ENCODE data around the gene TMEM143. TPM values are rescaled to one million over a fixed set of nuclear protein-coding genes. Genes with fewer than 3 reads are reported as not detected.
"Not testable (repeated sequence)": the region's sequence is repeated elsewhere in the genome, so short reads cannot be mapped to it uniquely, and the experiment has no call there.

TMEM143 gene
- total RNA-seq, 1 donor from 2014 or later = 3.9 TPM

GRCh38 chr19:48292798-48293197 lies 70.9 kb downstream of the TMEM143 start:
- no peak for DNase-seq

- not testable (repeated sequence) for DNase-seq
Measured at GRCh38 chr19:48291489-48291815, 72.3 kb downstream of the TMEM143 start.

GRCh38 chr19:48290771-48291488 lies 72.8 kb downstream of the TMEM143 start:
- peak; percentile 49 for DNase-seq

GRCh38 chr19:48290401-48290770 lies 73.4 kb downstream of the TMEM143 start:
- DNase-seq = no peak

GRCh38 chr19:48287748-48288147 lies 76.0 kb downstream of the TMEM143 start:
- no peak for DNase-seq

- no peak for DNase-seq
Measured at GRCh38 chr19:48284896-48285295, 78.8 kb downstream of the TMEM143 start.

- DNase-seq = no peak
Measured at GRCh38 chr19:48283908-48284307, 79.8 kb downstream of the TMEM143 start.

Other genes with a start within 250 kb of the TMEM143 start
- 22.3 TPM for gene LIG1, start 193.6 kb downstream of the TMEM143 start, total RNA-seq
- gene ZSWIM9, start 193.3 kb downstream of the TMEM143 start, total RNA-seq = 2.8 TPM
- 21.7 TPM for gene CARD8, start 108.0 kb downstream of the TMEM143 start, total RNA-seq
- 4.8 TPM for gene ZNF114, start 93.9 kb downstream of the TMEM143 start, total RNA-seq
- gene EMP3, start 38.4 kb downstream of the TMEM143 start, total RNA-seq = 7.0 TPM
- gene SYNGR4, start 427 bp upstream of the TMEM143 start, total RNA-seq = not detected
- gene KDELR1, start 27.6 kb upstream of the TMEM143 start, total RNA-seq = 21.8 TPM
- 2.5 TPM for gene GRIN2D, start 29.7 kb upstream of the TMEM143 start, total RNA-seq
- 9.7 TPM for gene GRWD1, start 82.0 kb upstream of the TMEM143 start, total RNA-seq
- gene KCNJ14, start 91.6 kb upstream of the TMEM143 start, total RNA-seq = 0.47 TPM
- 71.0 TPM for gene CYTH2, start 105.4 kb upstream of the TMEM143 start, total RNA-seq
- 9.5 TPM for gene LMTK3, start 147.9 kb upstream of the TMEM143 start, total RNA-seq
- not detected for gene SULT2B1, start 188.2 kb upstream of the TMEM143 start, total RNA-seq
- not detected for gene SPACA4, start 242.8 kb upstream of the TMEM143 start, total RNA-seq